Bronchial epithelial cell (primary cell): Measurements from ENCODE around the gene AUTS2. TPM values are rescaled to one million over a fixed set of nuclear protein-coding genes. Genes with fewer than 3 reads are reported as not detected.
A peak's percentile ranks its signal among the peaks of the same experiment; 100 is the strongest.
"Not testable (repeated sequence)": the region's sequence is repeated elsewhere in the genome, so short reads cannot be mapped to it uniquely, and the experiment has no call there.

Experiments used
- DNase-seq: peaks from one replicate; pipeline ENCODE4 v3.0.0-alpha.2; 2010; ENCODE audit warnings: low read depth
- FAIRE-seq: peaks from 2 replicates; lab custom pipeline; 2011; peaks lifted over from hg19 to GRCh38; lab: Jason Lieb, UNC
- H3K27me3 ChIP-seq: 2 replicates; pipeline ENCODE4 v1.5.1; 2011; ENCODE audit warnings: low read length; ENCODE audit not compliant: control insufficient read depth, insufficient read depth
- H3K36me3 ChIP-seq: 2 replicates; pipeline ENCODE4 v1.5.1; 2011; ENCODE audit warnings: low read length; ENCODE audit not compliant: control insufficient read depth, insufficient read depth
- H3K4me3 ChIP-seq: 2 replicates; pipeline ENCODE4 v1.5.1; 2011; ENCODE audit warnings: mild to moderate bottlenecking, low read depth, low read length, control low read depth
- total RNA-seq: library from RNA; depleted of rRNA; stranded (reverse); fragments of >200 nt; gene quantifications from 2 replicates; pipeline ENCODE4 v1.2.1, GENCODE V29; 2014
- TF ChIP-seq, protein P1 (sequence below): IDR thresholded peaks from 2 replicates; pipeline ENCODE4 v1.5.1; 2011; ENCODE audit warnings: mild to moderate bottlenecking, moderate library complexity, low read length, control low read depth, inconsistent platforms; ENCODE audit not compliant: insufficient read depth, severe bottlenecking

AUTS2 gene
- total RNA-seq, 1 donor from 2014 or later = 9.5 TPM

DNA sequence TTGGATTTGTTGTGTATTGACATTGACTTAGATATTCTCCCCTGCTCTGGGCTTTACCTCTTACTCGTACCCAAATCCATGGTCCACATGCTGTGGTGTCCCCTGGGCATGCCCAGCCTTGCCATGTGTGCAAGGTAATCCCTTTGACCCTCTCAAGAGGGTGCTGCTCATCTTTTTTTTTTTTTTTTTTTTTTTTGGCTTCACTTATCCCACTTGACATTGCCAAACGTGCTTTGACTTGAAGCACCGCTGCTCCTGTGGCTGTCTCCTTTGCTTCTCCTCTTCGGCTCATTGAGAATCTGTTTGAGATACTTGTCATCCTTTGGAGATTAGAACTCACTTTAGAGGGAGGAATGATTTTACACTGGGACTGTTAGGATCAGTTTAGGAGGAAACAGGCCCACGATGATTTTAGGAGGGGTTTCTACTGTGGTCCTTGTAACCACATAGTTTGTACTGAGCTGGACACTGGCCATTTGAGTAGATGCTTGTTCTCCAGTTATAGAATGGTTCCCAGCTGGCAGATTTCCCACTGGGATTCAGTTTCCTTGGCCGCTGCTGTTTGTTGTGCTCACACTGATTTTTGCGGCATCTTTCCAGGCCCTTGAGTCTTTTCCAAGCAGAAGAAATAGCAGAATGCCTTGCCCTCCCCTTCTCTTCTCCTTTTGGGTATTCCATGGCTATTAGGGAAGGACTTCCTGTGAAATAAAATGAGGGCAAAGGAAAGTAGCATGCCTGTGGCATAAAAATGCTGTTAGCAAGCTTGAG lies 184.8 kb downstream of the AUTS2 start:
- TF ChIP-seq, protein P1, sequence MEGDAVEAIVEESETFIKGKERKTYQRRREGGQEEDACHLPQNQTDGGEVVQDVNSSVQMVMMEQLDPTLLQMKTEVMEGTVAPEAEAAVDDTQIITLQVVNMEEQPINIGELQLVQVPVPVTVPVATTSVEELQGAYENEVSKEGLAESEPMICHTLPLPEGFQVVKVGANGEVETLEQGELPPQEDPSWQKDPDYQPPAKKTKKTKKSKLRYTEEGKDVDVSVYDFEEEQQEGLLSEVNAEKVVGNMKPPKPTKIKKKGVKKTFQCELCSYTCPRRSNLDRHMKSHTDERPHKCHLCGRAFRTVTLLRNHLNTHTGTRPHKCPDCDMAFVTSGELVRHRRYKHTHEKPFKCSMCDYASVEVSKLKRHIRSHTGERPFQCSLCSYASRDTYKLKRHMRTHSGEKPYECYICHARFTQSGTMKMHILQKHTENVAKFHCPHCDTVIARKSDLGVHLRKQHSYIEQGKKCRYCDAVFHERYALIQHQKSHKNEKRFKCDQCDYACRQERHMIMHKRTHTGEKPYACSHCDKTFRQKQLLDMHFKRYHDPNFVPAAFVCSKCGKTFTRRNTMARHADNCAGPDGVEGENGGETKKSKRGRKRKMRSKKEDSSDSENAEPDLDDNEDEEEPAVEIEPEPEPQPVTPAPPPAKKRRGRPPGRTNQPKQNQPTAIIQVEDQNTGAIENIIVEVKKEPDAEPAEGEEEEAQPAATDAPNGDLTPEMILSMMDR = no peak
- DNase-seq (no peak), FAIRE-seq (no peak)
- no peak overlapping the region for H3K4me3 ChIP-seq
- H3K27me3 ChIP-seq = no peaks in the 10 kb centered on the region
- no peaks in the 10 kb centered on the region for H3K36me3 ChIP-seq

GRCh38 chr7:69786130-69786529 lies 187.9 kb downstream of the AUTS2 start:
- not testable (repeated sequence) for H3K4me3 ChIP-seq, H3K36me3 ChIP-seq, DNase-seq, H3K27me3 ChIP-seq
- peak; percentile 75 for FAIRE-seq

DNA sequence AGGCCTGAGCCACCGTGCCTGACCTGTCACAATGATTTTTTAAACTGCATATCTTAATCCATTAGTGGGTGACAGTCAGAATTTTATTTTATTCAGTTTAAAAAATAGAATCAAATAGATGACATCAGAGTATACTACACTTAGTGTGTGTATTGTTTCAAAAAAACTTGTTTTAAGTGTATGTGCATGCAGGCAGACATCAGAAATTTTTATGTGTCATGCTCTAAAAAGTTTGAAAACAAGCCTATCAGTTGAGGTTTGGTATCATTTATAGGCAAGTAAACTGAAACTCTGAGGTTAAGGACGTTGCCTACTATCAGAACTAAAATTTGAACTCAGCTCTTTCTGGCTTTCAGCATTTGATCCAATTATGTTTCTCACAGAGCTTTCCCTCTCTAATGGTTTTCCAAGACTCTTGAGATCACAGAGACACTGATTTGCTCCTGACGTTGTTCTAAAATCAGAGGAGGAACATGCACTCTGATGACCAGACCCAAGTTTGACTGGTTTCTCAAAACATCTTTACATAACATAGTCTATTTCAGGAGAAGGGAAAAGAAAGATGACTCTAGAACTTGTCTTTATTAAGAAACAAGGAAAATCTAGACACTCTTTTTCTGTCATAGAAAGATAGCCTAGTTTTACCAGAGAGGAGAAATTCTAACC lies 188.6 kb downstream of the AUTS2 start:
- H3K27me3 ChIP-seq = no peaks in the 10 kb centered on the region
- FAIRE-seq = no peak
- no peak for DNase-seq
- H3K4me3 ChIP-seq = no peak overlapping the region
- TF ChIP-seq, protein P1 = no peak
- no peaks in the 10 kb centered on the region for H3K36me3 ChIP-seq

DNA sequence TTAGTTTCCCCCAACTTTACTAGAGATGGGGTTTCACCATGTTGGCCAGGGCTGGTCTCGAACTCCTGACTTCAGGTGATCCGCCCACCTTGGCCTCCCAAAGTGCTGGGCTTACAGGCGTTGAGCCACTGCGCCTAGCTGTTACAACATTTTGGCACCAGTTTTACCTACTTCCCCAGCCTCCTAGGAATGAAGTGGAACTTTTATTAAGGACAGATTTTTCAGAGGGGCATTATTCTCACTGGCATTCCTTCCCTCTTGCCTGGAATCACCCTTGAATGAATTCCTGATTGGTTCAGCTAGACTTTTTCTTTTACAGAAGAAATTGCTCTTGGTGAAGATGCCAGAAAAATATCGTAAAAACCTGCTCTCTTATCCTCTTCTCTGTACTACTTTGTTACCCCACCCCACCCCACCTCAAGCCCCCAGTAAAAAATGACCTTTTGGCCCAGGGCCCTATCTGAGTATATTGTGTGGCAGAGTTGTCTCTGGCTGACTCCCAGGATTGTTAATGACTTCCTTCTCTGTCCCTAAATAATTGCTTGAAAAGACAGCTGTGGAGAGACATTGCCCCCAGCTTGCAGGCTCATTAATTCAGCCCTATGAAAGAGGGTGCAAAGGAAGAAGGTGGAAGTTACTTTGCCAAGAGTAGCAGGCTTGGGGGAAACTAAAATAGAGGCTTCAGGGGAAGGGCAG lies 189.6 kb downstream of the AUTS2 start:
- FAIRE-seq (no peak), DNase-seq (no peak)
- TF ChIP-seq, protein P1 = no peak
- H3K4me3 ChIP-seq = no peak overlapping the region
- H3K27me3 ChIP-seq = no peaks in the 10 kb centered on the region
- no peaks in the 10 kb centered on the region for H3K36me3 ChIP-seq

GRCh38 chr7:69789563-69789962 lies 191.3 kb downstream of the AUTS2 start:
- no peaks in the 10 kb centered on the region for H3K27me3 ChIP-seq
- no peaks in the 10 kb centered on the region for H3K36me3 ChIP-seq
- TF ChIP-seq, protein P1 = no peak
- FAIRE-seq = no peak
- DNase-seq = no peak
- no peak overlapping the region for H3K4me3 ChIP-seq

DNA sequence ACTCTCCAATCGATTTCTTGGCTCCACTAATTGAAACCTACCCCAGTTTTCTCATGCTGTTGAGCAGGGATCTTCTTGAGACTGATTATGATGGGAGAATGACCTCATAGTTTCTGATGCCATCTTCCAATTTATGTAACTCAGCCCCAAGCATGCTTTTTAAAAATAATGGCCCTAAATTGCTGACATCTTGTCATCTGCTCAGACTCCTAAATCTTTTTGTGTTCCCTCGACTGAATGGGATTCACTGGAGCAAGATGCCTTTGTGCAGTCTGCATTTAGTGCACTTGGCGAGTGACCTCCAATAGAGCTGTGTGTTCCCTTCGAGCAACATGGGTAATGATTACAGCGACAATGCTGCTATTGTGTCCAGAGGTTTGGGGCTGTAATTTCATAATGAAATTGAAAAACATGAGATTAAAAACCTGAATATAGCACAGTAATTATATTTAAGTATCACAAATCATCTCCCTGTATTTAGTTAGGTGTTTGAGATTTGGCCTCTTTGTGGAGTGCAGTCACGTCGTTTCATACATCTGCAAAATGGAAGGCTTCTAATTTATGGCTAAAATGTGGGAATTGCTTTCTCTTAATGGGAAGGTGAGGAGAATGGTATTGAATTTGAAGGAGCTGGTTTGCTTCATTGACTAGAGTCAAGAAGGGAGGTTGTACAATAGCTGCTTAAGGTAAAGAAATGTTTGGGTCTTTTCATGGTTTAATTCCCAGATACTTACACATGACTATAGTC lies 192.9 kb downstream of the AUTS2 start:
- Histone ChIP-seq H3K4me3 (no peak overlapping the region), H3K36me3 (no peaks in the 10 kb centered on the region), H3K27me3 (no peaks in the 10 kb centered on the region)
- FAIRE-seq (no peak), DNase-seq (no peak)
- TF ChIP-seq, protein P1 = no peak
